GM12892 (cell line): ENCODE data around the gene ESPNL.

Experiments
- POLR2A ChIP-seq: IDR thresholded peaks from 2 replicates; pipeline ENCODE4 v1.6.1; 2011; ENCODE audit warnings: low read depth, low read length, control low read depth
- POLR2AphosphoS5 ChIP-seq: IDR thresholded peaks from 2 replicates; pipeline ENCODE4 v1.6.1; 2011; ENCODE audit warnings: low read depth, low read length, control low read depth
- TAF1 ChIP-seq: IDR thresholded peaks from 2 replicates; pipeline ENCODE4 v1.6.1; 2011; ENCODE audit warnings: low read depth, mild to moderate bottlenecking, control low read depth, low read length, borderline replicate concordance

- TF ChIP-seq POLR2A (no peak), POLR2AphosphoS5 (no peak), TAF1 (no peak)
These were observed 1.0 kb upstream of the ESPNL start for GRCh38 chr2:238098901-238099713.
